GM18907 (cell line): ENCODE results near the gene KIAA0825.
A peak's percentile ranks its signal among the peaks of the same experiment; 100 is the strongest.

Experiments
- ATAC-seq: cut with Tn5 transposase; IDR thresholded peaks from one replicate; pipeline ENCODE4 v1.9.1; 2021; ENCODE audit warnings: mild to moderate bottlenecking, moderate library complexity; ENCODE audit not compliant: unreplicated experiment

KIAA0825 gene

DNA sequence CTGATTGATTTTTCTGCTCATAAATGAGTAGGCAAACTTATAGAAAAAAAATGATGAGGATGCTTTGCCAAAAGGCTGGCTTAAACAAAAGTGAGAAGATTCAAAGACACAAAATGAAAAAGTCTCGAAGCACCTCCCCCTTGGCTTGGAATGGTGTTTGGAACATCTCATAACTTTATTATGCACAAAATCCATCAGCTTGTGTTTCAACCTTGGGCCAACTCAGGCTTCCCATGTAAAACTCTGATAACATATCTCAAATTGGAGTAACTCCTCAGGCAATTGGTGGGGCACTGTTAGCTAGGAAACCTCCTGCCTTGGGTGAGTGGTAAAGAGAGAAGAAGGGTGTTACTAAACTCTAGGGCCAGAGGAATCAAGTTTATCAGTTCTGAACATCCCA lies 176.3 kb downstream of the KIAA0825 start:
- ATAC-seq = no peak

DNA sequence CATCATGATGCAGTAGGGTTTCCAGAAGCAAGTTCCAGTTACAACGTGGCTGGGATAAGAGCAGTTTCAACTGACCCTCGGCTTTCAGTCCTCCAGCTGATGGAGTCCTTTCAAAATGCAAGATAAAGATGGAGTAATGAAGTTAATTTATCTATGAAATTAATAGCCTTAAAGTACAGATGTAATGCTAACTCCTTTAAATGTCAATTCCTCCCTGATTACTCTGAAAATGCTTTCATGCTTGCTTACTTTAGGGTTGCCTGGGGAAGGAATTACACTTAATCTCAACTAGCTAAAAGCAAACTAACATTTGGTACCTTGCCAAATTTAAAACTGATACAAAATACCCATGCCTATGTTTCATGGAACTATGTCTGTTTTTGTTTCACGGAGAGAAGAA lies 178.4 kb downstream of the KIAA0825 start:
- no peak for ATAC-seq

DNA sequence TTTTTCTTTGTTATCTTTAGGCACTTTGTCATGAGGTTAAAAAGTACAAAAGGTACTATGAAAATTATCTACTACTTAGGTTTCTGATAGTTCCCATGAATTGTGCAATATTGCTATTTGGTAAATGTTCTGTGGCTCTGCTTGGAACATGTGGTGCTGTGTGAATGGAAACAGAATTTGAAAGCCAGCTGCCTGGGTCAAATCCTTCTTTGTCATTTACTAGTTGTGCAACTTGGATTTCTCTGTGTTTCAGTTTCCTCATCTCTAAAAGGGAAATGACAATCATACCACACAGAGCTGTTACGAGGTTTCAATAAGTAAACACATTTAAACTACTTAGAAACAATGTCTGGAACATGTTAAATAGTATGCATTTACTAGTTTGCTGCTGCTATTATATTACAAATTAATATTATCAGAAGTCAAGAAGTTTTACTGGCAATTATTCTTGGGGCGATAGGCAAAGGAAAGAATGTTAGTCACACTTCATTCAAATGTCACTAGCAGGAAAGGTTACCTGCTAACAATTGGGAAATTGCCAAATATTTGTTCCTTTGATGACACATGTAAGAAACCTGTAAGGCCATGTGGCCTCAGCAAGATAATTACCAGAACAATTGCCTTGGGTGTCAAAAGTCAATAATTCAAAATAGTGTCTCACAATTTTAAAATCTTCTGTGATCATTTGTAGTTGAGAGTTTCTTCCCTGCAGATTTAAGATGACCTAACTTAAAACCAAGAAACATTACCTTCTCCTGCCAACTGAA lies 184.8 kb downstream of the KIAA0825 start:
- no peak for ATAC-seq

DNA sequence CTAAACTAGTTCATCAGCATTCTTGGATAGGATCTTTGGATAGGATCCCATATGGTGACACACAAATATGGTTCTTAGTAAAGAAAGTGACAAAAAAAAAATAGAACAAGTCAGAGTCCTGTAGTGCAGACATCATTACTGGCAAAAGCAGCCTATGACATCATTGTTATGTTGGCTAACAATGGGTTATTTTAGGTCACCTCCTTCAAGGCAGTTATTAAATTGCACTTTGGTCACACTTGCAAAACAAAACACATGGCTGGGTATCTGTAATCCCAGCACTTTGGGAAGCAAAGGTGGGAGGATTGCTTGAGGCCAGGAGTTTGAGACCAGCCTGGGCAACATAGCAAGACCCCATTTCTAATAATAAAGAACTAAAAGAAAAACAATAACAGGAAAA lies 185.9 kb downstream of the KIAA0825 start:
- ATAC-seq = no peak

DNA sequence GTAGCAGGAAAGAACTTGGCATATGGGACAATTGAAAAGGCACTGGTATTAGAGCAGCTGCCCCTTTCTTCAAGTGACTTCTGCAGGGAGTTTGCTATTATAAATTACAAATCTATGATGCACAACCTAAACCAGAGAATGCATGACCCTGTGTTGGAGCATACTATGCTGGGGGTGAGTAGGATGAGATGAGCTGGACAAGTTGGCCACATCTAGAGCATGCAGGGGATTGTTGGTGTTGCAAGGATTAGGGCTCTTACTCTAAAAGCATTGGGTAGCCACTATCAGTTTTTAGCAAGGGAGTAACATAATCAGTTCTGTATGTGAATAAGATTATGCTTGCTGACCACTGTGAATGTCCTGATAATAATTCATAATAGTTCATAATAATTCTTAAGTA lies 186.7 kb downstream of the KIAA0825 start:
- no peak for ATAC-seq

DNA sequence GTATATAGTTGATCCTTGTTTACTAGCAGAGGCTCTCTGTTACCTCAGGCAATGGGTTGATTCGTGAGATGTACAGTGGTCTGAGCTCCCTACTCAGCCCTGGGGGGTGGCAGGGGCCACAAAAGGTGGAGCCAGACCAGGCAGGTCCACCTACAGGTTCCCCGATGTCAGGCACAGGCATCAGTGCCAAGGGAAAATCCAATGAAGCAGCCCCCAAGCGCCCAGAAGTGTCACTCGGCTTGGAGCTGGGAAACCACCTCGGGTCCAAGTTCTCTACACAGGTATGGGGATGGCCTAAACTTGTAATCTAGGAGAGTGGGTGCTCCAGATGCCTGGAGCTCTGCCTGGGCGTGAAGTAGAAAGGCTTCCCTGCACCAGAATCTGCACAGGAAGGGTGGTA lies 188.8 kb downstream of the KIAA0825 start:
- no peak for ATAC-seq

DNA sequence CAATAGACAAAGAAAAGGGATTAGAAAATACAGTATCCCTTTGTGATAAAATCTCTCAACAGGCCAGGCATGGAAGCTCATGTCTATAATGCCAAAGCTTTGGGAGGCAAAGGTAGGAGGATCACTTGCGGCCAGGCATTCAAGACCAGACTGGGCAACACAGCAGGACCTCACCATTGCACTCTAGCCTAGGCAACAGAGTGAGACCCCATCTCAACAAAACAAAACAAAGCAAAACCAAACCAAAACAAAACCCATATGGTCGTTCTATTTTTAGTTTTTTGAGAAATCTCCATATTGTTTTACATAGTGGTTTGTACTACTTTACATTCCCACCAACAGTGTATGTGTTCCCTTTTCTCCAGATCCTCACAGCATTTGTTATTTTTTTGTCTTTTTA lies 193.0 kb downstream of the KIAA0825 start:
- no peak for ATAC-seq

DNA sequence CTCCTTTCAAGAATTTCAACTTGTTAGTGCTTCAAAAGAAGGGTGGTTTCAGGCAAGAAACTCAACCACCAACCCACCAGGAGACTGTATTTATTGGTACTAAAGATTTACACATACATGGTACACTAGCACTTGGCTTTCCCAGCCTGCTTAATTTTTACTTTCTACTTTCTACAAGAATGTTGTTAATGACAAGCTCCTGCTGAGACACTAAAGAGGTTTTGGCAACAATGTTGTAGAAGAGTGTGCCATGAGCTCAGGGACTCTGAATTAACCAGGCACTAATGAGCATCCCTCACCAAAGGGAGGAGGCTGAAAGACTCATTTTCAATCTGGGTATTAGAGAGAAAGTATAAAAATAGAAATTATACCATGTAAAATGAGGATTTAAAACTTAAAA lies 195.0 kb downstream of the KIAA0825 start:
- no peak for ATAC-seq

DNA sequence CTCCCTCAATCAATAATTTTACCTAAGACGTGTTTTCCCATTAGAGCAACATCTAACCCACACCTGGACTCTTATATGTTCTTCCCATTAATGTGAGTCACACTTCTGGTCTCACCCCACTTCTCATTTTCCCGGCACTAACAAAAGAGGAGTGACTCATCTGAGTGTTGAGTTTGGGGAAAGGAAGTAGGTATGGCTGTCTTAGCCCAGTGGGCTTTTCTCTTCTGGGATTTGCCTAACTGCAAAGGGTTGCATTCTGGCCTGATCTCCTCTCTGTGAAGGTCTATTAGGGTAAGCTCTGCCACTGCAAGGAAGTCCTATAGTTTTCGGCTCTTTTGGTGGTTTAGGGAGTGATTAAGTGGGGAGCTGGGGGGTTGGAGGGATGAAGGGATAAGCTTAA lies 195.6 kb downstream of the KIAA0825 start:
- ATAC-seq = no peak

DNA sequence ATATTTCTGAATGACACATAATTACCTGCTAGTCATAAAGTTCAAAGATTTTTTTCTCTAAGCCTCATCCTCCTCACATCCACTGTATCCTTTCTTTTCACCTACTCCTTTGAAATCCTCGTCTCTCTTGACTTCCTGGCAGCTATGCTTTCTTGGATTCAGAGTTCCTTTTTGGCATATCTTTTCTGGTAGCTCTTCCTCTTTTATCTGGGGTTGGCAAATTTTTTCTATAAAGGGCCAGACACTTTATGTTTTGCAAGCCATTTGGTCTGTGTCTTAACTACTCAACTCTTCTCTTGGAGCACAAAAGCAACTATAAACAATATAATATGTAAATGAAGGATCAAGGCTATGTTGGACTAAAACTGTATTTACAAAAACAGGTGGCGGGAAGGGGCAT lies 197.5 kb downstream of the KIAA0825 start:
- no peak for ATAC-seq

DNA sequence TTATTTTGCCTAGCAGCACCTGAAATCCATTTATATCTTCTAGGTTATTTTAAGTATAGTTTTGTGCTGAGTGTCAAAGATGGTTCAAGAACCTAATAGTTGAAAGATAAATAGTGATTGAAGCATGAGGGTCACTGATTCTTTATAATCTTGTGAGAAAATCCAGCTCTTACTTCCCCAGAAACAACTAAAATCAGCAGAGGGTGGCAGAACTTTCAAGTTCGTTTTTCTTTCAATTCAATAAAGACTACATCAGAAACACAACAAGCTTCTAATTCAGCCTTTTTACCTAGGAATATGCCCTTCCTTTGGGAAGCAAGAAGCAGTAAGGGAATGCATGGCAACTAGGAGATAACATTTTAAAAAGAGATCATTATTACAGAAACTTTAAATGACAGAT lies 202.6 kb downstream of the KIAA0825 start:
- ATAC-seq = no peak

DNA sequence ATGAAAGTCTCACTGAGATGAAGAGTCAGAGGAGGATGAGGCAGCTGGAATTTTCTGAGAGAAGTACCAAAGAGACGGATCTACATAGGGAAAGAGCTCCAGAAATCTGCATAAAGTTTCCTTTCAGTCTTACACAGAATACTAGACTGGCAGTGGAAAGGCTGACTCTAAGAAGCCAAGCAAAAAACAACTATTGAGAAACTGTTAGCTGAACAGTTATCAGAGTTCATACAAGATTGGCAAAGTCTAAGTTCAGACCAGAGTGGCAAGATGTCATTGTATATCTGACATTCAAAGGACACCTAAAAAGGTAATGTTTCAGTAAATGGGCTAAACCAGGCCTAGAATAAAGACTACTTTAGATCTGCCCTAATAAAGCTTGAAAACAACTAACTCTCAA lies 209.0 kb downstream of the KIAA0825 start:
- ATAC-seq = no peak

DNA sequence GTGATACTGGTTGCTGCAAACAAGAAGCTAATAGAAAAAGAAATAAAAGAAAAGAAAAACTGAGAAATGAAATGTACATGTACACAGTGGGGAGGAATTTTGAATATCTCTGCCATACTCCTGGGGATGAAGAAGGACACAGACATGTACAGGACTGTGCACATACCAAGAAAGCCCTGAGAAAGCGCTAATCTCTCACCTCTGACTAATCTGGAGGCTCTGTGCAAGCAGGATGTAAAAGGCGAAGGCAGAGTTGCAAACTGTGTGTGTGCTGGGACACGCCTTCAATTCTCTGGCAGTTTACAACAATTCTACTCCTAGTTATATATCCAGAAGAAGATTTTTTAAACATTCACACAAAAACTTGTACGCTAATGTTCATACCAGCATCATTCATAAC lies 211.4 kb downstream of the KIAA0825 start:
- no peak for ATAC-seq

DNA sequence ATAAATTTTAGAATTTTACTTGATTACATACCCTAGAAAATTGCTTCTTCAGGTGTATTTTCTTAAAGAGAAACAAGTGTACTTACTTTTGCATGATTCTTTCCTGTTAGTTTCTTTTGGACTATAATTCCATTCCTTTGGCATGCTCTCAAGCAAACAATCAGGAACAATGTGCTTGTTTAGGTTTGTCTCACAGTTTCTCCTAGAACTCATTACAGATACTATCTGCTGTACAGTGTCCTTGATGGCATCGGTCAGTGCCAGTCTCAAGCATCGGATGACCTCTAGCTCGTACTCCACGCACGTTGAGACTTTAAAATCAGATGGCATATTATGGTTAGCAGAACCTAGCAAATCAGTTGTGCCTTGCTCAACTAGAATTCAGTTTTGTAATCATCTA lies 214.9 kb downstream of the KIAA0825 start:
- no peak for ATAC-seq

DNA sequence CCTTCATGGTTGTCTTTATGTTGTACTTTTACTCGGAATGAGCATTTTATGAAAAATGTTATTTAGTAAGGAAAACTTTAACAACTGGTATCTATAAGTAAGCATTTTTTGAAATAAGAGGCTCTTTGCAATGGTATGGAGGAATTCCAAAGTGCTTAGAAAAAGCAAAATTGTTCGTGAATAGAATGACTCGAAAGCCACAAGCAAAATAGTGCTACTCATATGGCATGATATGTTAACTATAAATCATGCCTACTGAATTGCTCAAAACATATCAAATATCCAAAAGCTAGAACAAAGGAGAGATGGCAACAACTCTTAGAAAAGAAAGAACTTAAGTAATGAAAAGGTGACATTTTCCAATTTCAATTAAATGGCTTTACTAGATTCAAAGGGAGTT lies 216.3 kb downstream of the KIAA0825 start:
- no peak for ATAC-seq

DNA sequence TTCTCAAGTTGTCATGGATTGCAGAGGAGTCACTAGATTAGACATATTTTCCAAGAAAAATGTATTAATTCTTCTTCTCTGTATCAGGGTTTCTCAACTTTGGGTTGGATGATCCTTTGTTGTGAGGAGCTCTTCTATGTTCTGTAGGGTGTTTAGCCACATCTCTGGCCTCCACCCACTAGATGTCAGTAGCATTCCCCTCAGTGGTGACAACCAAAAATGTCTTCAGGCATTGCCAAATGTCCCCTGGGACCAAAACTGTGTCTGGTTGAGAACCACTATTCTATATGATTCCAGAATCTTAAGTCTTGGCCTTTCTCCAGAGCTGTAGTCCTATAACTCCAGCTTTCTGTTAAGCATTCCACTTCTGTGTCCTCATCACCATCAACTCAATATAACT lies 220.9 kb downstream of the KIAA0825 start:
- ATAC-seq = peak; percentile 73

DNA sequence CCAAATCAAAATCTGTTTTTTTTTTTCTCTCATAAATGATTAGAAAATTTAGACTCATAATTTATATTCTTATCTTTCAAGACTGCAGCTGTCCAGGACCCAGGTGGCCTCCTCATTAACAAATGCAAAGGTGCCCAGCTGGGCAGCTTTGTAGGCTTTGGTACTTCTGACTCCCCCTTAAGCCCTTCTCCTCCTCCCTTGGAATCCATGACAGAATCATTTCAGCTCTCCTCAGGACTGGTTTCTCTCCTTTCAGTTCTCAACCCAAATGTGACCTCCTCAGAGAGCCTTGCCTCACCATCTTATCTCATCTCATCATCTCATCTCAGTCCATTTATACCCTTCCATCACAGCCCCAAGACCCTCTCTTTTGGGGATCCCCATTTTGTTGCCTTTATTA lies 221.7 kb downstream of the KIAA0825 start:
- ATAC-seq = no peak

DNA sequence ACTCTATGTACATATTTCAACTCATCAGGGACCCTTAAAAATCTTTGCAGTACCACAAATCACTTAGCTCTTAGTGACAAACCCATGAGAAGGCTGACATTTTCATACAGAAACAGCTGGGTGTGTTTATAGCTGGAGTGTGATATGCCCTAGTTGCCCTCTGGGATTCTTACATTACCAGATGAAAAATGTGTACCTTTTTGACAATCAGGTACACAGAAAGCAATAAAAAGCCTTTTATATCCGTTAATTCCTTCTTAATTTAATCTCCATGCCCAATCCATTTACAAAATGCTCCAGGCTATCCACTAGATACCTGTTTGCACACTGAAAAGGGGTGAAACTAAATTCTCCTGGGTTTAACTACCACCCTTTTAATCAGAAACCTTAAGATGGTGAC lies 222.9 kb downstream of the KIAA0825 start:
- no peak for ATAC-seq

DNA sequence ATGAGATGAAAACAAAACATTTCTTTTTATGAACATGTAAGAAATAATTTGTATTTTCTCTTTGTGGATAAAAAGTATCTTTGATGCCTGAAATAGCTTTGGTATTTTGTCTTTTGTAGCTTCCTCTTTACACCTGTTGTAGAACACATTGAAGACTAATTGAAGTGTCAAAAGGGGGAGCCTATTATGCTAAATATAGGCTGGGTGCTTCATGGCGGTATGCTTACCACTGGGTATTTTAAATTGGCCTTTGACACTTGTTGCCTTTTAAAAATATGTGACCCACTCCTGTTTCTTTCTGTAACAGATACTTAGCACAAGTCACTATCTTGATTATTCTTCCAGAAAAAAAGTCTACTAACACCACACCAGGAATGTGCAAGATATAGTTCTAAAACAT lies 226.4 kb downstream of the KIAA0825 start:
- no peak for ATAC-seq

DNA sequence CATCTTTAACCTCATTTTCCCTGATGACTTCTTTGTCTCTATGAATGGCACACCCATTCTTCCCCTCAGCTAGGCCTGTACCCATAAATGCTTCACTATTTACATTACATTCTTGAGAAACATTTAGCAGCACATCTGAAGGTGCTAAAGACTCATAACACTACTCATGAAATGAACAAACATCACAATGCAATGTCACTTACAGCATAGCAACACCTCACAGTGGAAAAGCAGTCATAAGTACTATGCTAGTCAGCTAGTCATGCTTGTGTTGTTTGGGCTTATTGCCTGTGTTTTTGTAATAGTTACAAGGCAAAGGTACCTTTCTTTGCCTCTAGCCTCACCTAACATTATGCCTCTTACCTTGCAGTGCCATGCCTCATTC lies 228.9 kb downstream of the KIAA0825 start:
- peak; percentile 56 for ATAC-seq

DNA sequence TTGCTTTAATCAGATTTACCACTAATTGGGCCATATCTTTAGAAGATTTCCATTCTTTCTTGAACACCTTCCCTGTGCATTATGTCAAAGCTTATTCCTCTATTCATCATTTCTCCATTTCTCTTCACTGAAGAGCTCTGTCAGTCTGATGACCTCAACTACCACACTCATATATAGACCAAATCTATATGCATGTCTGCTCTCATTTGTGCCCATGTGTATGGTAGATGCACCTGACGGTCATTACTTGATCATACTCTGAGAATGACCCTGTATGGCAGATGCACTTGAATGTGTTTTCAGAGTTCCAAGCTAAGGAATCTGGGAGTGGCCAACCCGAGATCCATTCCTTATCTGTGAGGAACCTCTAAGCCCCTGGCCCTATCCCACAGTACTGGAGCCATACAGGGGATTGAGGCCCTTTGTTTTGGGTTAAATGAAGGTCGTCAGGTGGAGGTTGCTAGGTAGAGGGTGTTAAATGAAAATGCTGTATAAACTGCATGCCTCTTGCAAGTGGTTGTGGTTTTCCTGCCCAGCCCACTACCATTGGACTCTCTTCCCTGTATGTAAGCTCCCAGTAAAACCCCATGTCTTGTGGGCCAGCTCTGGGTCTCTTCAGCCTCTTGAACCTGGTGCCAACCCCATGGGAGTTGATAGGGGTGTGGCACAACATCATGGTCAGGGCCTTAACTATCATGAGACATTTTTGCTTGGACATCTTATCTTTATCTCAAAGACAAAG lies 229.5 kb downstream of the KIAA0825 start:
- ATAC-seq = peak; percentile 9

DNA sequence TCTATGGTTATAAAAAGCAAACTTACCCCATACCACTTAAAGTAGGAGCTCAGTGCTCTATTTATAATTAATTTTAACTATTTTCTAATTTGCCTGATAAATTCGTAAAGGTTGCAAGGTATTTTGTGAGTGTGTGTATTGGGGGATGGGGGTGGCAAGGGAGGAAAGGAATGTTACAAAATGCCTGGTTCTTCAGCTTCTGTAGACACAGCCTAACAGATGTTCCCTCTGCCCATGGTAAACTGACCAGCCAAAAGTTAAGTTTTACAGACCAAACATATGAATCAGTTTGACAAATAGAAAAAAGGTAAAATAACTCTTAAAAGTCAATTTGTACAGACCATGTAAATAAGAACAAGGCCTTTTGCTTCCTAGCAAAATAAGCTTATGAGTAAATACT lies 232.6 kb downstream of the KIAA0825 start:
- no peak for ATAC-seq

DNA sequence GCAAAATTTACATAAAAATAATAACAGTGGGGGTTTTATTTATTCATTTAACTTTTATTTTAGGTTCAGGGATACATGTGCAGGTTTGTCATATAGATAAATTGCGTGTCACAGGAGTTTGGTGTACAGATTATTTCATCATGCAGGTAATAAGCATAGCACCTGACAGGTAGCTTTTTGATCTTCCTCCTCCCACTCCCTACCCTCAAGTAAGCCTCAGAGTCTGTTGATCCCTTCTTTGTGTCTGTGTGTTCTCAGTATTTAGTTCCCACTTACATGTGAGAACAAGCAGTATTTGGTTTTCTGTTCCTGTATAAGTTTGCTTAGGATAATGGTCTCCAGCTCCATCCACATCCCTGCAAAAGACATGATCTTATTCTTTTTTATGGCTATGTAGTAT lies 240.3 kb downstream of the KIAA0825 start:
- ATAC-seq = no peak
